ENCODE data around the gene IRF8. TPM values are rescaled to one million over a fixed set of nuclear protein-coding genes. Genes with fewer than 3 reads are reported as not detected.
"Not testable (repeated sequence)": the region's sequence is repeated elsewhere in the genome, so short reads cannot be mapped to it uniquely, and the experiment has no call there.

Gene IRF8
- total RNA-seq, 1 experiment from 2014 or later = 0.23 TPM

DNA sequence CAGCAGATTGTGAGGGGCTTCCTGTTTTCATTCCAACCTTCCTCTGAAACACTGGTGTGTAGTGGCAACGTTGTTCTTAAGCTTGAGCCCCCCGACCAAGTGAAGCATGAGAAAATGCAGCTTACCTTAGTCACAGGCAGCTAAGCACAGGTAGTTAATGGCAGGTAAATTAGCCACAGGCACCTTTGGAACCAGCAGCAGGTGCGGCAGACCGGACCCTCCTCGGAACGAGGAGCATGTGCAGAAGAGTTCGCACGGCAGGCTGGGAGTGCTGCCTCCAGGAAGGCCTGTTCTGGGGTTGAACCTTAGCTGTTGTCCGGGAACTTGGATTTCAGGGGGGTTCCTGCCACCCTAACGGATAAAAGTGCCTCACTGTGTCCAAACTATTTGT is 7.2 kb upstream of the IRF8 start:
- no peak for DNase-seq (ENCODE audit: low read depth)

DNA sequence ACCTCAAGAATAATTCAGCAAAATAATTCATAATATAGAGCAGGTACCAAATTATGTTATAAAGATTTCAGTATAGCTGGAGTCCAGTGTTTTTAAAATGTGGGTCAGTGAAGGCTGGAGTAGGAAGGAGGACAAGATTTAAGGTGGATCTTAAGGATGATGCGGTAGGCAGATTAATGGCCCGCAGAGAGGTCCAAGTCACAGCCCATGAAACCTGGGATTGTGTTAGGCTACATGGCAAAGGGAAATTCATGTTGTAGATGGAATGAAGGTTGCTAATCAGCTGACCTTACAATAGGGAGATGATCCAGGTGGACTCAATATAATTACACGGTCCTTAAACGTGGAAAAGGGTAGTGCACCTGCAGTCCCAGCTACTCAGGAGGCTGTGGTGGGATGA is 6.2 kb upstream of the IRF8 start:
- DNase-seq (ENCODE audit: low read depth) = no peak

GRCh38 chr16:85894266-85894665 is 4.7 kb upstream of the IRF8 start:
- DNase-seq (ENCODE audit: low read depth) = no peak

GRCh38 chr16:85897382-85897781 is 1.6 kb upstream of the IRF8 start:
- no peak for DNase-seq (ENCODE audit: low read depth)

GRCh38 chr16:85899444-85899843 is 482 bp downstream of the IRF8 start:
- no peak for DNase-seq (ENCODE audit: low read depth)

GRCh38 chr16:85900027-85900792 is 1.2 kb downstream of the IRF8 start:
- no peak for DNase-seq (ENCODE audit: low read depth)

GRCh38 chr16:85901110-85901509 is 2.1 kb downstream of the IRF8 start:
- no peak for DNase-seq (ENCODE audit: low read depth)

GRCh38 chr16:85901773-85902365 is 2.9 kb downstream of the IRF8 start:
- DNase-seq (ENCODE audit: low read depth) = no peak

DNA sequence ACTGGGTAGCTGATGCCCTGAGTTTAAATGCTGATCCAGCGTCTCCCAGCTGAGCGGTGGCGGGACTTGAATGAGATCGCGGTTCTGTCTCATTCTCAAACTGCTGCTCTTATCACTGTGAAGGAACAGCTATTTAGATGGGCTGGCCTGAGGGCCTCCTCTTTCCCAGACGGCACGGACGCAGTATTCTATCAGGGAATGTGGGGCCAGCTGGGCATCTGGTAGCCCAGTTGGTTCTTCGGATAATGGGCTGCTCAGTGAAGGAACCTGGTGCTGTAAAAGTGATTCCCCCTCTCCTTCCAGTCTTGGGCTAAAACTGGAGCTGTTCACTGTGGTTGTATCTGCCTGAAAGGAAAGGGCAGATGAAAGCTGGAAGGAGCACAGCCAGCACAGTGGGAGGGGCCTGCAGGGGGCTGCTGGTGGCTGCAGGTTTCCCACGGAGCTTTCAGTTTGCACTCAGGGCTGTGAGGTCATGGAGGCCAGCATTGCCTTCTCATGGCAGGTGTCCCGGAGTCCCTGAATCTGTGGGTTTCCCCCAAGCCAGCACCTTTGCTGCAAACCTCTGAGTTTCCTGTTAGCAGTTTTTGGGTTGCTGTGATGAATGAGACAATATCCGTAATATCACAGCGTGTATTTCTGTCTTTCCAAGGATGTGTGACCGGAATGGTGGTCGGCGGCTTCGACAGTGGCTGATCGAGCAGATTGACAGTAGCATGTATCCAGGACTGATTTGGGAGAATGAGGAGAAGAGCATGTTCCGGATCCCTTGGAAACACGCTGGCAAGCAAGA is 3.6 kb downstream of the IRF8 start:
- DNase-seq (ENCODE audit: low read depth) = no peak

- DNase-seq (ENCODE audit: low read depth) = no peak
Observed at GRCh38 chr16:85903559-85903958, 4.6 kb downstream of the IRF8 start.

- no peak for DNase-seq (ENCODE audit: low read depth)
Observed at GRCh38 chr16:85905110-85906095, 6.4 kb downstream of the IRF8 start.

GRCh38 chr16:85906349-85906748 is 7.4 kb downstream of the IRF8 start:
- no peak for DNase-seq (ENCODE audit: low read depth)

DNA sequence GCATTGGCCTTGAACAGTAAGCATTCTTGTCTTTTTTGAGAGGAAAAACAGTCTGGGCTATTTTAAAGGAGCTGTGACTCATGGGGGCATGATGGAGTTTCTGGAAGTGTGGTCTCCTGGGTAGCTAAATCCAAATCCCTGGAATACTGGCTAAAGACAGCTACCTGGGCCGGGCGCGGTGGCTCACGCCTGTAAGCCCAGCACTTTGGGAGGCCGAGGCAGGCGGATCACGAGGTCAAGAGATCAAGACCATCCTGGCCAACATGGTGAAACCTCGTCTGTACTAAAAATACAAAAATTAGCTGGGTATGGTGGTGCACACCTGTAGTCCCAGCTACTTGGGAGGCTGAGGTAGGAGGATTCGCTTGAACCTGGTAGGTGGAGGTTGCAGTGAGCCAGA is 8.3 kb downstream of the IRF8 start:
- not testable (repeated sequence) for DNase-seq (ENCODE audit: low read depth)

DNA sequence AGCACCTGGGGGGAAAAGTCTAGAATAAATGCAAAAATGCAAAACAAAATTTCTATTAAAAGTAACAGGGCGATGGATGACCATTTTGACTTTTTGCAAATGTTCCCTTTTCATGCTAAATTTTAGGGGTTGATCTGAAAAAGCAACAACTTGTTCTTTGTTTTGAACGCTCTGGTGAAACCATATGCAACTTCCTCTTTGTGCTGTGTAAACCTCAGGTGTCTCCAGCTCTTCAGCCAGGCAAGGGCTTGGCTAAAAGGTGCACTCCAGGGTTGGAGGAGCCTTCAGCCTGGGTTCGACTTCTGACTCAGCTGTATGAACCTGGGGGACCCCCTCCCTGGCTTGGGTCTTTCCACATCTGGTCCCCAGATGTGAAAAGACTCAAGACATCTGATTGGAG is 9.5 kb downstream of the IRF8 start:
- no peak for DNase-seq (ENCODE audit: low read depth)

- no peak for DNase-seq (ENCODE audit: low read depth)
Observed at GRCh38 chr16:85908889-85909589, 10.1 kb downstream of the IRF8 start.

GRCh38 chr16:85909932-85910853 is 11.2 kb downstream of the IRF8 start:
- no peak for DNase-seq (ENCODE audit: low read depth)

DNA sequence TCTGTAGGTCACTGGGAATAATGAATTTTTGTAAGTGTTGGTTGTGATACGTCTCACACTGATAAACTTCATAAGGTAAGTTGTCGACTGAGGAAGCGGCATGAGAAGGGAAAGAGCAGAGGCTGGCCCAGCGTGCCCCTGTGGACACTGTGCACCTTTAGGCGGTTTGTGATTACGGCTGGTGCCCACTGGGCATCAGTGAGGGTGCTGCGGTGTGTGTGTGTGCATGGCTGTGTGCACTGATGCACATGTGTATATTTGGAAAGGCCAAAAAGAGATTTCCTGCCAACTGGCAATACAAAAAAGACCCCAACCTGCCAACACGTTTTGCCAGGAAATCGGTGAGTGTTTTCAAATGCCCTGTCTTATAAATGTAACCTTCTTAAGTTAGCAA is 11.9 kb downstream of the IRF8 start:
- no peak for DNase-seq (ENCODE audit: low read depth)

DNA sequence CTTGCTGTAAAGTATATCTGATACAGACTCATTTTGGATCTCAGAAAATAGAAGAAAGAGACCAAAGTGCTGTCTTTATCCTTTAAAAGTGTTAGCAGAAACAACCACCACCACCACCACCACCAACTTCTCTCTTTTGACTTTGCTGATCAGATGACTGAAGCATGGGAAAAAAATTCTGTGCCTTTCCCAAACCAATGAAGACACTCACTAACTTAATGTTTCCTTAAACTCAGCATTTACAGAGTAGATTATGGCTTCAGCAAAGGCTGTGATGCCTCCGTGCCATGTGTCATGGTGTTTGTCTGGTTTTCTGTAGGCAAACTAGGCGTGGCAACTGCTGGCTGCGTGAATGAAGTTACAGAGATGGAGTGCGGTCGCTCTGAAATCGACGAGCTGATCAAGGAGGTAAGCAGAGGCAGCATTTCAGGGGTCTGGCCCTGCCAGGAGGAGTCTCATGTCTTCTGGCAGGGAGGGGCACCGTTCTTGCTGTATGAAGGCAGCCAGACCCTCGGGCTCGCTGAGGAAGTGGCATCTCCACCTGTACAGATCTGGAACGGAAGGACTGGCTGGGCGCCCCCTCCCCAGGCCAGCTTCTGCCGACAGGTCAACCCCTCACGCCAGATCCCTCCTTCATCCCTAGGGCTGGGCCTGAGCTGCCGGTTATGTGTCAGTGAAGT is 12.4 kb downstream of the IRF8 start:
- no peak for DNase-seq (ENCODE audit: low read depth)
